HG03108 (cell line): Measurements from ENCODE around the gene ATOSA.
A peak's percentile ranks its signal among the peaks of the same experiment; 100 is the strongest.

Source experiments
- ATAC-seq: cut with Tn5 transposase; IDR thresholded peaks from one replicate; pipeline ENCODE4 v1.9.1; 2021; ENCODE audit warnings: moderate library complexity; ENCODE audit not compliant: unreplicated experiment

Gene ATOSA

GRCh38 chr15:52682781-52683180 lies 3.6 kb upstream of the ATOSA start:
- no peak for ATAC-seq

- no peak for ATAC-seq
Measured at GRCh38 chr15:52682200-52682599, 3.0 kb upstream of the ATOSA start.

DNA sequence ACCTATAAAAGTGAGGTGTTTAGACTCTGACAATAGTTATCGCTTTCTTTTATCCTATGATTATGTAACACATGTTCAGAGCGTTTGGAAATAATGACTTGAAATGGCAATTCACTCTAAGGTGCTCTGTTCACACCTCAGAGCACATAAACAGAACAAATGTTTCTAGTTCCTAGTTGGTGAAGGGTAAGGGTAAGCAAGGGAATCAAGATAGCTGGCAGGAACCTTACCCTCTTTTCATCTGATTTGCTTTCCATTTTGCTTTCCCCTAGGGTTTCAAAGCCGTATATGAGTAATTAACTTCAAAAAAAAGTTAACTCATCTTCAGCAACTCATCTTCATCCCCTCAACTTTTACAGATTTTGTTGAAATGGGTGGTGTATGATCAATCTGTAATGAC lies 2.3 kb upstream of the ATOSA start:
- ATAC-seq = no peak

- ATAC-seq = no peak
Measured at GRCh38 chr15:52680761-52681160, 1.6 kb upstream of the ATOSA start.

GRCh38 chr15:52680041-52680391 lies 828 bp upstream of the ATOSA start:
- ATAC-seq = no peak

DNA sequence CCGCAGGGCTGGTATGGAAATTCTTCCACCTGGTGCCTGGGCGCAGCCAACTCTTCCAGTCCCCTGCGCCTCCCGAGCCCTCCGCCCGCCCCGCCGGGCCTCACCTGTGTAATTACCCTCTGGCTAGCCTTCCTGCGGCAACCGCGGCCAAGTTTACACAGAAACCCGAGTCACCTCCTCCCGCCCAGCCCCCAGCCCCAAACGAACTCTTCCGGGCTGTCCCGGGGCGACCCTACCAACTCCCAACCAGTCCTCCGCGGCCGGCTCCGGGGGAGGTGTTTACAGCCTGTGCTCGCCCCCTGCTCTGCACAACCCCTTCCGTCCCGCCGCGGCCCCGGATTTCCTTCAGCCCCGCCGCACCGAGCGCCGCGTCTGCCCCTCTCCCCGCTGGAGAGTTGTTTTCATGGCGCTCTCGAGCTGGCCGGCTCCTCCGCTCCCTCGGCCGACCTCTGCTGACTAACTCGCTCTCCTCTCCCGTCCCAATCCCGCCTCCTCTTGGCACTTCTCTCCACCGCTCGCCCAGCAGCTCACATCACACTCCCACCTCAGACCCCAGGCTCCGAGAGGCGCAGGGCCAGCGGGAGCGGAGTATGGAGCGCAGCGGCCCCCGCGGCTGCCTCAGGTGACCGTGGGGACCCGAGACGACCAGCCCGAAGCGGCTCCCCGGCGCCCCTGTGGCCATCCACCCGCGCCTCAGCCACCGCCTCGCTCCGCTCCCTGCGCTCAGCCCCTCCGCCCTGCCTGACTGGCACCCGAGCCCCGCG lies 538 bp downstream of the ATOSA start:
- peak; percentile 10 for ATAC-seq

DNA sequence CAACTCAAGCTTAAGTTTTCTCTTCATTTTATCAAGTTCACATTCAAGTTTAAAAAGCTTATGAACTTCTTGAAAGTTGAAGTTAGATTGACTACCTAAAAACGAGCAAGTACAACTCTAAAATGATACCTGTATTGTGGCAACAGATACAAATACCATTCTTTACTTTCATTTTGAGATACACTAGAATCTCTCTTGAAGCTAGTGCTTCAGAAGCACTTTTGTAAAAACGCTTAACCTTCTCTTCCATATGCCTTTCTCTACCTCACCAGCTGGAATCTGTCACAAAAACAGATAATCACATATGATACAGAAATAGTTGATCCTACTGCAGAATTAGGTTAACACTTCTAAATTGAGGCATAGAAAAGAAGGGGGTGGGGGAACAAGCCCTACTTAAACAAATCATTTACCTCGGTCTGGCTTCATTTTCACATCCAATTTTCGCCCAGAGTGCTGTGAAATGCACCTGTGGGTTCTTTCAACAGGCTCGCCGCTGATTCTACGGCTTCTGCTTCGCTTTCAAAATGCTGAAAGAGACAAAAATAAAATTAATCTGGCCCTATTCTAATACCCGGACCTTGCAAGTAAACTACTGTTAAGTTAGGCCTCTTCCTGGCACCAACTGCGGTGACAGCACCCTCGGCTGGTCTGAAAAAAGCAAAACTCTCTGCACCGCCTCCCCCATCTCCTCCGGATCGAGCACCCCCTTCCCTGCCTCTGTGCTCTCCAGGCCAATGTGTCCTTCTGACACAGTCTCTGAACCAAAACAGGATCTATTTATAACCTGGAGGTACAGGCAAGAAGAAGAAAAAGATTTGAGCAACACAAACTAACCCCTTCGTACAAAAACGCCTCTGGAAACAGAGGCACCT lies 1.4 kb downstream of the ATOSA start:
- ATAC-seq = peak; percentile 23

DNA sequence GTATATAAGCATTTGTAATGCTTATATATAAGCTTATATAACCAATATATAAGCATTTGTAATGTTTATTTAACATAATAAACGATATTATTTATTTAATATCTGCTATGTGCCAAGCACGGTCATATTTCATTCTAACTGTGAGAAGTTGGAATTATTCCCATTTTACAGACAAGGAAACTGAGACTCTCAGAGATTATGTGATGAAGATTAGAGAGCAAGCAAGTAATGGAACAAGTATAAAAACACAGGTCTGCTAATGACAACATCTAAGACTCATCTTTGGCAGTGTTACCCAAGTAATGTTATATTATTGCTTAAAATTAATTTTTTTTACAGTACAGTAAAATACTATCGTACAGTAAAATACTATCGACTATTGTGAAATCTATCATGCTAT lies 4.4 kb downstream of the ATOSA start:
- ATAC-seq = no peak

- ATAC-seq = no peak
Measured at GRCh38 chr15:52673734-52674133, 5.5 kb downstream of the ATOSA start.

GRCh38 chr15:52673312-52673711 lies 5.9 kb downstream of the ATOSA start:
- no peak for ATAC-seq

DNA sequence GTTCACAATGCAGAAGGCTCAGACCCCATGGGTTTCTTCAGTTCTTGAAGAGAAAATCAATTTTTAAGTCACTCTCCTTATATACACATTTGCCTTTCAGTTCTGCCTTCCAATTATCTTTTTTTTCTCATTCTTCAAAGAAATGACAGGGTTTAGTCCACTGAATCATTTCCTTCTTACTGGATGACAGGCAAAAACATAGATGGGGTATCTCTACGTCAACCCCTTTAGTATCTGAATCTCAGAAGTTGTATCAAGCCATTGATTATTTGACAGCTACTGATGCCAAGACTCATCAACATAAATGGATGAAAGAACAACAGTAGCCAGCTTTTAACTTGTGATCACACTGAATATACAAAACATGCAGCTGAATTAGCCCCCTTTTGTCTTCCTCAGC lies 6.5 kb downstream of the ATOSA start:
- no peak for ATAC-seq

GRCh38 chr15:52670087-52670486 lies 9.1 kb downstream of the ATOSA start:
- no peak for ATAC-seq

DNA sequence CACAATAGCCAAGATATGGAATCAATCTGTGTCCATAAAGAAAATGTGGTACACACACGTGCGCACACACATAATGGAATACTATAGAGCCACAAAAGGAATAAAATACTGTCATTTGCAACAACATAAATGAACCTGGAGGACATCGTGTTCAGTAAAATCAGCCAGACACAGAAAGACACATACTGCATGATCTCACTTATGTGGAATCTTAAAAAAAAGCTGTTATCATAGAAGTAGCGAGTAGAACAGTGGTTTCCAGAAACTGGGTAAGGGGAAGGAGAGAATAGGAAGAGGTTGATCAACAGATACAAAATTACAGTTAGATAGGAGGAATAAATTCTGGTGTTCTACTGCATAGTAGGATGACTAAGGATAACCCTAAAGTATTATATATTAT lies 11.1 kb downstream of the ATOSA start:
- ATAC-seq = no peak

- ATAC-seq = no peak
Measured at GRCh38 chr15:52667597-52667996, 11.6 kb downstream of the ATOSA start.

GRCh38 chr15:52663536-52664294 lies 15.5 kb downstream of the ATOSA start:
- ATAC-seq = no peak

- no peak for ATAC-seq
Measured at GRCh38 chr15:52661909-52662308, 17.3 kb downstream of the ATOSA start.

DNA sequence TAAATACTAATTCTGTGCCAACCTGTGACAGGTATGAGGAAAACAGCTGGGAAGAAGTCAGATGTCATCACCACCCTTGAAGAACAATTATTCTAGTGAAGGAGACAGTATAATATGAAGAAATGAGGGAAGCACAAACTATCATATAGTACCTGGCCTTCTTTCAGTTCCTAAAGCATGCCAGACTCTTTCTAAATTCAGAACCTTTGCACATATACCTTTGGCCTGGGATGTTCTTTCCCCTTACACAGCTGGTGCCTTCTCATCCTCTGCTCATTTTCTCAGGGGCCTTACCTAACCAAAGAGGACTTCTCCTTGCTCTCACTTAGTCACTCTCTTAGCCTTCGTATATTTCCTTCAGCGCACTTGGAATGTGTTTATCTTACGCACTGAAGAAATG lies 19.0 kb downstream of the ATOSA start:
- ATAC-seq = no peak

DNA sequence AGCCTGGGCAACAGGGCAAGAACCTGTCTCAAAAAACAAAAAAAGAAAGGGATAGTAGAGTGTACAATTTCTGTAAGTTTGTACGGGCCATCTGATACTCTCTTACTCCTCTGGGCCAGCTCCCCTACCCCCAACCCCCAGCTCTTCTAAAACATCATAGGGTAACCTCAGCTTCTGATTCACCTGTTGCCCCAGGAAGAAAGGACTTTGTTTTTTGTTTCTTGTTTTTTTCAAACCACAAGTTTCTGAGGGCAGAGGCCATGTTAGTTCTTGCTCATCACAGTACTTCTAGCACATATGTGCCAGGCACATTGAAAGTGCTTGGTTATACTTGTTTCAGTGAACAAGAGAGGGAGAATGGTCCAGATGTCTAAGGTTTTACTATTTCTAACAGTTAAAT lies 20.2 kb downstream of the ATOSA start:
- ATAC-seq = peak; percentile 89

GRCh38 chr15:52657338-52657737 lies 21.9 kb downstream of the ATOSA start:
- no peak for ATAC-seq

GRCh38 chr15:52656412-52656811 lies 22.8 kb downstream of the ATOSA start:
- no peak for ATAC-seq

DNA sequence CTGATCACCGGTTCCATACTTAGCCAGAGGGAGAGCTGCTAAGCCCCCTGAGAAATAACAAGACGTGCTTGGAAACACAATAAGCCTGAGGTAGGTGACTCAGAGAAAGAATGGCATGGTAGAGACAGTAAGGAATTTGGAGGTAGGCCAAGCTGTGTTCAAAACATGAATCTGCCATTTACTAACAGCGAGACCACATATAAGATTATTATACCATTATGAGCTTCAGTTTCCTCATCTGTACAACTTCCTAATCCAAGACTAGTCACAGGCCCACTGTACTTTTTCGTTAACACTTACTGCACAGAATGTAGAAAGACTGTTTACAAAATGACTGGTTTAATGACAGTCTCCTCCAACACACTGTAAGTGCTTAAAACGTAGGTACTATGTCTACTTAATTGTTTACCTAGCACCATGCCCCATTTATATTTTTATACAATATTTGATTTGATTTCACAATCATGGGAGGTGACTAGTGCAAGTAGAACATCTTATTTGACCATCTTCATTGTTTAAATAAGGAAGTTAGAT lies 25.7 kb downstream of the ATOSA start:
- ATAC-seq = no peak
